Left colon (tissue), 2 donors: ENCODE results near the gene USP31. TPM values are rescaled to one million over a fixed set of nuclear protein-coding genes. Genes with fewer than 3 reads are reported as not detected.

ENCODE experiments used
- total RNA-seq, 2 donors: library from RNA; stranded (reverse); fragmentation: NEBNext Ultra II Directional; extraction: Animal tissue kit (Norgen Biotek cat#: 25700); gene quantifications; one replicate each; pipeline ENCODE4 v1.2.1, GENCODE V29; 2021
- donor health status: DM: no; HTN: no; CAD: no.
- donor health status: DM: yes; HTN: yes; CAD: no.

Gene USP31
- total RNA-seq, 2 donors from 2014 or later, result 5.8 to 7.5 TPM

Other genes starting within 250 kb of the USP31 start
- 10 to 100 TPM in 1 of 2 donors, 1 to 10 TPM in 1; 4.9 to 90.3 TPM for gene SCNN1G, start 33.3 kb upstream of the USP31 start, total RNA-seq
- 100 to 1,000 TPM; 322 to 715 TPM for gene SCNN1B, start 152.8 kb upstream of the USP31 start, total RNA-seq